B cell (primary cell): Measurements from ENCODE around the gene SYNRG. TPM values are rescaled to one million over a fixed set of nuclear protein-coding genes. Genes with fewer than 3 reads are reported as not detected.

Source experiments
- ATAC-seq: fragments of 200-7000 bp; cut with Tn5 transposase; one replicate; pipeline ENCODE4 v1.10.0; 2021; ENCODE audit warnings: low read depth, mild to moderate bottlenecking, moderate number of reproducible peaks, moderate library complexity
- CTCF ChIA-PET: fragments of 350-600 bp; sonication (Branson Sonifier 250); formaldehyde crosslinking; loops from one replicate; lab custom pipeline; 2021; ENCODE audit warnings: antibody characterized with exemption, inconsistent platforms; lab: Charles Lee
- POLR2A ChIA-PET: fragments of 350-600 bp; sonication (Branson Sonifier 250); formaldehyde crosslinking; loops from one replicate; lab custom pipeline; 2021; ENCODE audit warnings: antibody characterized with exemption; lab: Charles Lee
- DNase-seq: peaks from one replicate; pipeline ENCODE4 v3.0.0; 2013
- H2AFZ ChIP-seq: 2 replicates; pipeline ENCODE4 v1.6.1; 2012; ENCODE audit warnings: mild to moderate bottlenecking, low read depth, low read length; ENCODE audit not compliant: insufficient read depth, poor library complexity, severe bottlenecking
- H3K27ac ChIP-seq, 2 donors: 1 replicate in 1 of 2; 2 replicates in 1 of 2; pipeline ENCODE4 v1.5.1; 2012 to 2013; ENCODE audit warnings: low read length in 2 of 2, mild to moderate bottlenecking in 2 of 2, moderate library complexity in 1 of 2
- H3K27me3 ChIP-seq, 4 experiments: fragments of 200-600 bp in 1 of 4; sonication (generic) in 1 of 4; replicated peaks in 1 of 4; 1 replicate in 2 of 4; 2 replicates in 2 of 4; pipeline versions ENCODE4 v1.6.1 to v1.7.0; 2013 to 2016; ENCODE audit warnings: low read length in 3 of 4, mild to moderate bottlenecking in 2 of 4, mixed read lengths in 1 of 4, moderate library complexity in 1 of 4; ENCODE audit not compliant: insufficient read depth in 4 of 4, control insufficient read depth in 3 of 4; ENCODE audit errors: control extremely low read depth in 1 of 4
- H3K36me3 ChIP-seq, 2 experiments: replicated peaks in 1 of 2; 1 replicate in 1 of 2; 2 replicates in 1 of 2; pipeline versions ENCODE4 v1.6.1 to v1.7.1; 2013; ENCODE audit warnings: low read length in 1 of 2; ENCODE audit not compliant: insufficient read depth in 2 of 2, control insufficient read depth in 1 of 2; ENCODE audit errors: control extremely low read depth in 1 of 2, extremely low read depth in 1 of 2
- H3K4me1 ChIP-seq, 2 donors: fragments of 200-600 bp in 1 of 2; sonication (generic) in 1 of 2; 1 replicate in 1 of 2; 2 replicates in 1 of 2; pipeline versions ENCODE4 v1.5.1 to v1.6.1; 2013 to 2017; ENCODE audit warnings: low read length in 2 of 2; ENCODE audit not compliant: control insufficient read depth in 2 of 2, insufficient read depth in 2 of 2
- H3K4me2 ChIP-seq: replicated peaks from 2 replicates; pipeline ENCODE3; 2012; ENCODE audit warnings: mild to moderate bottlenecking, low read depth, low read length; ENCODE audit not compliant: poor library complexity, severe bottlenecking
- H3K4me3 ChIP-seq, 5 experiments: fragments of 200-600 bp in 1 of 5; sonication (generic) in 1 of 5; 1 replicate in 3 of 5; 2 replicates in 2 of 5; pipeline versions ENCODE4 v1.5.1 to v1.7.0; 2011 to 2016; ENCODE audit warnings: low read length in 4 of 5, mild to moderate bottlenecking in 4 of 5, low read depth in 2 of 5, control low read depth in 1 of 5, moderate library complexity in 1 of 5; ENCODE audit not compliant: insufficient read depth in 1 of 5; ENCODE audit errors: control extremely low read depth in 1 of 5, extremely low read depth in 1 of 5
- H3K79me2 ChIP-seq: fragments of 200-600 bp; sonication (generic); one replicate; pipeline ENCODE4 v1.6.0; 2016; ENCODE audit warnings: low read length; ENCODE audit not compliant: control insufficient read depth, insufficient read depth
- H3K9ac ChIP-seq: fragments of 200-600 bp; sonication (generic); 2 replicates; pipeline ENCODE4 v1.6.1; 2017; ENCODE audit warnings: mild to moderate bottlenecking, low read length, moderate library complexity
- H3K9me3 ChIP-seq, 3 donors: one replicate each; pipeline versions ENCODE4 v1.6.1 to v1.7.1; 2013; ENCODE audit warnings: low read length in 2 of 3; ENCODE audit not compliant: control insufficient read depth in 2 of 3, insufficient read depth in 1 of 3; ENCODE audit errors: control extremely low read depth in 1 of 3
- H4K20me1 ChIP-seq: 2 replicates; pipeline ENCODE4 v1.6.0; 2012; ENCODE audit warnings: mild to moderate bottlenecking, low read length; ENCODE audit not compliant: insufficient read depth, control insufficient read depth, poor library complexity, severe bottlenecking
- H3K27ac Mint-ChIP-seq: one replicate; pipeline ENCODE4 v1.8.0; 2021; ENCODE audit warnings: mixed read lengths
- H3K27me3 Mint-ChIP-seq: one replicate; pipeline ENCODE4 v1.8.0; 2021; ENCODE audit warnings: mixed read lengths
- H3K4me1 Mint-ChIP-seq: one replicate; pipeline ENCODE4 v1.8.0; 2021; ENCODE audit warnings: mixed read lengths
- H3K4me3 Mint-ChIP-seq: one replicate; pipeline ENCODE4 v1.8.0; 2021; ENCODE audit warnings: mixed read lengths
- H3K9me3 Mint-ChIP-seq: one replicate; pipeline ENCODE4 v1.8.0; 2022; ENCODE audit warnings: mixed read lengths; ENCODE audit not compliant: insufficient read depth
- EZH2 ChIP-seq: IDR thresholded peaks from 2 replicates; pipeline ENCODE4 v1.6.1; 2012; ENCODE audit warnings: borderline replicate concordance, low read depth, mild to moderate bottlenecking, moderate library complexity, low read length; ENCODE audit not compliant: insufficient read depth, poor library complexity, severe bottlenecking
- WGBS: methylation state at CpG from one replicate; pipeline ENCODE4 v1.1.5; 2013; ENCODE audit warnings: missing lambda C conversion rate; ENCODE audit not compliant: insufficient coverage; 5-methylcytosine and 5-hydroxymethylcytosine counted together
- intact Hi-C: fragments of 100-400 bp; cut with micrococcal nuclease; formaldehyde crosslinking; loops from one replicate; pipeline ENCODE4 v1.10.0; 2022
- polyA plus RNA-seq: library from polyadenylated mRNA; depleted of rRNA; stranded (reverse); fragments of >200 nt; gene quantifications from 2 replicates; pipeline ENCODE4 v1.2.3, GENCODE V29; 2012
- total RNA-seq, 2 donors: library from RNA; stranded (reverse); fragments of 120-200 nt in 1 of 2; gene quantifications; 1 replicate in 1 of 2; 2 replicates in 1 of 2; pipeline versions ENCODE4 v1.2.3 to v1.2.4, GENCODE V29; 2013 to 2022
- TF ChIP-seq, protein P1 (sequence below): fragments of 200-600 bp; IDR thresholded peaks from one replicate; pipeline ENCODE4 v1.8.0; 2022; ENCODE audit warnings: antibody characterized with exemption, mild to moderate bottlenecking

The SYNRG gene
- total and polyA plus RNA-seq, 2 donors (not counting 1 experiment from before 2014, with no cell fraction given), result 31.8 to 113 TPM

DNA sequence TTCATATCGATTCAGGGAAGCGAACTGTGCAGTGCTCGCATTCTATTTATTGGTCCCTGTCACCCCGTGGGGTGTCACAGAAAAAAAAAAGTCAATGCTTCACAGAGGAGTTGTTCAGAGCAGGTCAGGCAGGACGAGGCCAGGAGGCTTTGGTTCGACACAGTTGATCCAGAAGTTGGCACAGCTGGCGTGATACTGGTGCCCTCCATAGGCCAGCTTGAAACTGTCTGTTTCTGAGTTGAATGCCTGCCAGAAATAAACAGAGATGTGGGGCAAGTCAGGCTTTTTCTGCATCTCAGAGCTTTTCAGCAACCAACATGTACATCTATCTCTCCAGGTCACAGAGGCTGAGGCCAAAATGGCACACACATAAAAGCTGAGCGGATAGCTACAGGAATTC lies 90.4 kb downstream of the SYNRG start:
- Histone ChIP-seq H3K9me3 (no peaks in the 10 kb centered on the region), H3K4me3 (no peak overlapping the region), H4K20me1 (peaks cover 6% of the 10 kb centered on the region), H3K27me3 (no peaks in the 10 kb centered on the region), H3K4me1 (no peaks in the 10 kb centered on the region), H3K79me2 (no peaks in the 10 kb centered on the region), H3K9ac (no peak overlapping the region), H2AFZ (no peak overlapping the region), H3K36me3 (peaks cover 14 to 66% of the 10 kb centered on the region in 2 experiments), H3K4me2 (no peak overlapping the region), H3K27ac (no peak overlapping the region)
- H3K4me3 Mint-ChIP-seq, result no peak overlapping the region
- no peak overlapping the region for H3K27ac Mint-ChIP-seq
- intact Hi-C loops, result no loop called here
- ChIA-PET POLR2A (no interaction called here), CTCF (interaction anchor here (1.5 kb wide), 1 partner anchor 9 kb away, joined by 3 read pairs; no protein-coding TSS in a partner anchor)
- ATAC-seq (no peak), DNase-seq (no peak)
- 91% methylated on average over 7 of the region's 8 CpGs for WGBS
- no peak for TF ChIP-seq EZH2
- TF ChIP-seq, protein P1, sequence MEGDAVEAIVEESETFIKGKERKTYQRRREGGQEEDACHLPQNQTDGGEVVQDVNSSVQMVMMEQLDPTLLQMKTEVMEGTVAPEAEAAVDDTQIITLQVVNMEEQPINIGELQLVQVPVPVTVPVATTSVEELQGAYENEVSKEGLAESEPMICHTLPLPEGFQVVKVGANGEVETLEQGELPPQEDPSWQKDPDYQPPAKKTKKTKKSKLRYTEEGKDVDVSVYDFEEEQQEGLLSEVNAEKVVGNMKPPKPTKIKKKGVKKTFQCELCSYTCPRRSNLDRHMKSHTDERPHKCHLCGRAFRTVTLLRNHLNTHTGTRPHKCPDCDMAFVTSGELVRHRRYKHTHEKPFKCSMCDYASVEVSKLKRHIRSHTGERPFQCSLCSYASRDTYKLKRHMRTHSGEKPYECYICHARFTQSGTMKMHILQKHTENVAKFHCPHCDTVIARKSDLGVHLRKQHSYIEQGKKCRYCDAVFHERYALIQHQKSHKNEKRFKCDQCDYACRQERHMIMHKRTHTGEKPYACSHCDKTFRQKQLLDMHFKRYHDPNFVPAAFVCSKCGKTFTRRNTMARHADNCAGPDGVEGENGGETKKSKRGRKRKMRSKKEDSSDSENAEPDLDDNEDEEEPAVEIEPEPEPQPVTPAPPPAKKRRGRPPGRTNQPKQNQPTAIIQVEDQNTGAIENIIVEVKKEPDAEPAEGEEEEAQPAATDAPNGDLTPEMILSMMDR, result no peak
- H3K4me1 Mint-ChIP-seq, result no peaks in the 10 kb centered on the region
- no peaks in the 10 kb centered on the region for H3K9me3 Mint-ChIP-seq
- no peaks in the 10 kb centered on the region for H3K27me3 Mint-ChIP-seq

DNA sequence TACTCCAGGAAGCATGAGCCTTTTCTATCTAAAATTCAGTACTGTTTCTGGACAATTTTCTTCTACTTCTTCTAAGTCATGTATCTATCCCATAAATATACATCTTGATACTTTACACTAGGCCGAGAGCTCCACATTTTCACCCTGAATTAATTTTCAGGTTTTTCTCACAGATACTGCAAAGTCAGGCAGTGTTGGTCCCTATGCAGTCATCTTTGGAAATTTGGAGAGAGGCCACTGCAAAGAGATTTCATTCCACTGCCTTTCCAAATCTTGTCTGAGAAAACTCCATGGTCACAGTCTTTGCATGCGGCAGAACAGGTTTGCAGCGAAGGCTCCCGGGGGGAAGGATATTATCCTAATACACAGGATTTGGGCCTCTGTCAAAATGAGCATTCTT lies 91.3 kb downstream of the SYNRG start:
- TF ChIP-seq EZH2, result no peak
- TF ChIP-seq, protein P1, result no peak
- no peak overlapping the region for H3K9ac ChIP-seq
- H3K9me3 ChIP-seq, result no peaks in the 10 kb centered on the region
- CTCF ChIA-PET, result interaction anchor here (1.1 kb wide), 1 partner anchor 298 kb away, joined by 3 read pairs; no protein-coding TSS in a partner anchor
- ATAC-seq, result no peak
- no peaks in the 10 kb centered on the region for H3K27me3 ChIP-seq
- POLR2A ChIA-PET, result no interaction called here
- WGBS, result 100% methylated on average over 3 of the region's 4 CpGs
- Mint-ChIP-seq H3K4me3 (no peak overlapping the region), H3K4me1 (no peaks in the 10 kb centered on the region), H3K27ac (no peak overlapping the region), H3K9me3 (no peaks in the 10 kb centered on the region), H3K27me3 (no peaks in the 10 kb centered on the region)
- H3K4me1 ChIP-seq, result no peaks in the 10 kb centered on the region
- H3K4me3 ChIP-seq, result no peak overlapping the region
- H3K27ac ChIP-seq, result no peak overlapping the region
- intact Hi-C loops, result no loop called here
- no peak overlapping the region for H3K4me2 ChIP-seq
- no peak overlapping the region for H2AFZ ChIP-seq
- H4K20me1 ChIP-seq, result peaks cover 6% of the 10 kb centered on the region
- peaks cover 14 to 62% of the 10 kb centered on the region in 2 experiments for H3K36me3 ChIP-seq
- no peak for DNase-seq
- H3K79me2 ChIP-seq, result no peaks in the 10 kb centered on the region
